Uterus (tissue), 2 donors: ENCODE results near the gene IL13.

Experiments used
- POLR2A ChIP-seq, 2 donors: fragments of 450-650 bp; IDR thresholded peaks; one replicate each; pipeline ENCODE4 v1.6.1; 2016; ENCODE audit warnings: antibody characterized with exemption in 2 of 2, mild to moderate bottlenecking in 1 of 2, moderate library complexity in 1 of 2
- TF ChIP-seq, protein P1 (sequence below), 4 experiments: fragments of 200-600 bp in 2 of 4; fragments of 450-650 bp in 2 of 4; sonication (generic) in 2 of 4; IDR thresholded peaks; one replicate each; pipeline ENCODE4 v1.5.1; 2016 to 2019; ENCODE audit warnings: antibody characterized with exemption in 4 of 4, mild to moderate bottlenecking in 2 of 4, moderate library complexity in 1 of 4

GRCh38 chr5:132680780-132681475 lies 23.0 kb downstream of the IL13 start:
- TF ChIP-seq, protein P1, sequence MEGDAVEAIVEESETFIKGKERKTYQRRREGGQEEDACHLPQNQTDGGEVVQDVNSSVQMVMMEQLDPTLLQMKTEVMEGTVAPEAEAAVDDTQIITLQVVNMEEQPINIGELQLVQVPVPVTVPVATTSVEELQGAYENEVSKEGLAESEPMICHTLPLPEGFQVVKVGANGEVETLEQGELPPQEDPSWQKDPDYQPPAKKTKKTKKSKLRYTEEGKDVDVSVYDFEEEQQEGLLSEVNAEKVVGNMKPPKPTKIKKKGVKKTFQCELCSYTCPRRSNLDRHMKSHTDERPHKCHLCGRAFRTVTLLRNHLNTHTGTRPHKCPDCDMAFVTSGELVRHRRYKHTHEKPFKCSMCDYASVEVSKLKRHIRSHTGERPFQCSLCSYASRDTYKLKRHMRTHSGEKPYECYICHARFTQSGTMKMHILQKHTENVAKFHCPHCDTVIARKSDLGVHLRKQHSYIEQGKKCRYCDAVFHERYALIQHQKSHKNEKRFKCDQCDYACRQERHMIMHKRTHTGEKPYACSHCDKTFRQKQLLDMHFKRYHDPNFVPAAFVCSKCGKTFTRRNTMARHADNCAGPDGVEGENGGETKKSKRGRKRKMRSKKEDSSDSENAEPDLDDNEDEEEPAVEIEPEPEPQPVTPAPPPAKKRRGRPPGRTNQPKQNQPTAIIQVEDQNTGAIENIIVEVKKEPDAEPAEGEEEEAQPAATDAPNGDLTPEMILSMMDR (IDR thresholded peaks at IDR 0.05): no peak
- no peak for TF ChIP-seq POLR2A (IDR thresholded peaks at IDR 0.05)
